K562 (cell line): ENCODE measurements around the gene DLG4. TPM values are rescaled to one million over a fixed set of nuclear protein-coding genes. Genes with fewer than 3 reads are reported as not detected.

Experiments used
- MAFK ChIP-seq: IDR thresholded peaks from 2 replicates; pipeline ENCODE4 v1.6.1; 2011; ENCODE audit warnings: low read length, improper control_type of control experiment
- PKNOX1 ChIP-seq: fragments of 450-650 bp; IDR thresholded peaks from 2 replicates; pipeline ENCODE4 v1.6.1; 2016
- RFX1 ChIP-seq: fragments of 450-650 bp; IDR thresholded peaks from 2 replicates; pipeline ENCODE4 v1.6.1; 2016; ENCODE audit warnings: mild to moderate bottlenecking, moderate library complexity
- SLC30A9 ChIP-seq: fragments of 250-450 bp; sonication (Bioruptor Pico); IDR thresholded peaks from 2 replicates; pipeline ENCODE4 v1.8.0; 2022; ENCODE audit warnings: mild to moderate bottlenecking, moderate library complexity
- SMAD2 ChIP-seq: fragments of 150-350 bp; IDR thresholded peaks from 2 replicates; pipeline ENCODE4 v1.6.1; 2014; ENCODE audit warnings: low read depth, mild to moderate bottlenecking, low read length
- SNIP1 ChIP-seq: fragments of 450-650 bp; IDR thresholded peaks from 2 replicates; pipeline ENCODE4 v1.7.1; 2017; ENCODE audit warnings: low read depth, mild to moderate bottlenecking
- TFAP4 ChIP-seq: sonication (generic); formaldehyde crosslinking; IDR thresholded peaks from 2 replicates; pipeline ENCODE4 v1.8.0; 2022; ENCODE audit warnings: missing genetic modification reagents, mild to moderate bottlenecking, moderate library complexity, borderline replicate concordance
- ZNF436 ChIP-seq: fragments of 250-450, 450-650 bp; sonication (Bioruptor Pico); formaldehyde crosslinking; IDR thresholded peaks from 2 replicates; pipeline ENCODE4 v1.7.0; 2020; ENCODE audit warnings: mild to moderate bottlenecking
- polyA plus RNA-seq, 8 experiments: library from polyadenylated mRNA; depleted of rRNA in 4 of 8; stranded (reverse) in 5 of 8; unstranded in 3 of 8; fragments of >200 nt; fragmentation: Nextera tagmentation in 2 of 8; fragmentation: Illumina TruSeq in 1 of 8; extraction: Ambion mirVana in 2 of 8; extraction: Trizol in 1 of 8; gene quantifications; 2 replicates each; pipeline versions ENCODE4 v1.2.1 to v1.2.3, GENCODE V29; 2011 to 2014; ENCODE audit warnings: inconsistent platforms in 1 of 8, missing spikeins in 1 of 8
- total RNA-seq, 7 experiments: library from RNA; depleted of rRNA in 6 of 7; stranded (reverse); fragments of >200 nt in 6 of 7; fragmentation: Illumina TruSeq in 2 of 7; extraction: Trizol in 2 of 7; gene quantifications; 2 replicates each; pipeline versions ENCODE4 v1.2.1 to v1.2.3, GENCODE V29; 2011 to 2021; ENCODE audit warnings: low replicate concordance in 1 of 7
- TF ChIP-seq, protein P1 (sequence below): fragments of 450-650 bp; IDR thresholded peaks from 2 replicates; pipeline ENCODE4 v1.6.1; 2016; ENCODE audit warnings: mild to moderate bottlenecking, moderate library complexity
- TF ChIP-seq, protein P2 (sequence below): fragments of 250-450 bp; sonication (Bioruptor Pico); IDR thresholded peaks from 2 replicates; pipeline ENCODE4 v1.4.0; 2020; ENCODE audit warnings: mild to moderate bottlenecking

Gene DLG4
- total and polyA plus RNA-seq, 9 of the 15 experiments (the other 6 are each of a cell fraction or from before 2014, with no cell fraction given) = 0.03 to 12.0 (median 4.1) TPM

GRCh38 chr17:7219812-7220592, at the start of gene DLG4, which contains the start of gene ACADVL (continued):
- TF ChIP-seq, protein P1, sequence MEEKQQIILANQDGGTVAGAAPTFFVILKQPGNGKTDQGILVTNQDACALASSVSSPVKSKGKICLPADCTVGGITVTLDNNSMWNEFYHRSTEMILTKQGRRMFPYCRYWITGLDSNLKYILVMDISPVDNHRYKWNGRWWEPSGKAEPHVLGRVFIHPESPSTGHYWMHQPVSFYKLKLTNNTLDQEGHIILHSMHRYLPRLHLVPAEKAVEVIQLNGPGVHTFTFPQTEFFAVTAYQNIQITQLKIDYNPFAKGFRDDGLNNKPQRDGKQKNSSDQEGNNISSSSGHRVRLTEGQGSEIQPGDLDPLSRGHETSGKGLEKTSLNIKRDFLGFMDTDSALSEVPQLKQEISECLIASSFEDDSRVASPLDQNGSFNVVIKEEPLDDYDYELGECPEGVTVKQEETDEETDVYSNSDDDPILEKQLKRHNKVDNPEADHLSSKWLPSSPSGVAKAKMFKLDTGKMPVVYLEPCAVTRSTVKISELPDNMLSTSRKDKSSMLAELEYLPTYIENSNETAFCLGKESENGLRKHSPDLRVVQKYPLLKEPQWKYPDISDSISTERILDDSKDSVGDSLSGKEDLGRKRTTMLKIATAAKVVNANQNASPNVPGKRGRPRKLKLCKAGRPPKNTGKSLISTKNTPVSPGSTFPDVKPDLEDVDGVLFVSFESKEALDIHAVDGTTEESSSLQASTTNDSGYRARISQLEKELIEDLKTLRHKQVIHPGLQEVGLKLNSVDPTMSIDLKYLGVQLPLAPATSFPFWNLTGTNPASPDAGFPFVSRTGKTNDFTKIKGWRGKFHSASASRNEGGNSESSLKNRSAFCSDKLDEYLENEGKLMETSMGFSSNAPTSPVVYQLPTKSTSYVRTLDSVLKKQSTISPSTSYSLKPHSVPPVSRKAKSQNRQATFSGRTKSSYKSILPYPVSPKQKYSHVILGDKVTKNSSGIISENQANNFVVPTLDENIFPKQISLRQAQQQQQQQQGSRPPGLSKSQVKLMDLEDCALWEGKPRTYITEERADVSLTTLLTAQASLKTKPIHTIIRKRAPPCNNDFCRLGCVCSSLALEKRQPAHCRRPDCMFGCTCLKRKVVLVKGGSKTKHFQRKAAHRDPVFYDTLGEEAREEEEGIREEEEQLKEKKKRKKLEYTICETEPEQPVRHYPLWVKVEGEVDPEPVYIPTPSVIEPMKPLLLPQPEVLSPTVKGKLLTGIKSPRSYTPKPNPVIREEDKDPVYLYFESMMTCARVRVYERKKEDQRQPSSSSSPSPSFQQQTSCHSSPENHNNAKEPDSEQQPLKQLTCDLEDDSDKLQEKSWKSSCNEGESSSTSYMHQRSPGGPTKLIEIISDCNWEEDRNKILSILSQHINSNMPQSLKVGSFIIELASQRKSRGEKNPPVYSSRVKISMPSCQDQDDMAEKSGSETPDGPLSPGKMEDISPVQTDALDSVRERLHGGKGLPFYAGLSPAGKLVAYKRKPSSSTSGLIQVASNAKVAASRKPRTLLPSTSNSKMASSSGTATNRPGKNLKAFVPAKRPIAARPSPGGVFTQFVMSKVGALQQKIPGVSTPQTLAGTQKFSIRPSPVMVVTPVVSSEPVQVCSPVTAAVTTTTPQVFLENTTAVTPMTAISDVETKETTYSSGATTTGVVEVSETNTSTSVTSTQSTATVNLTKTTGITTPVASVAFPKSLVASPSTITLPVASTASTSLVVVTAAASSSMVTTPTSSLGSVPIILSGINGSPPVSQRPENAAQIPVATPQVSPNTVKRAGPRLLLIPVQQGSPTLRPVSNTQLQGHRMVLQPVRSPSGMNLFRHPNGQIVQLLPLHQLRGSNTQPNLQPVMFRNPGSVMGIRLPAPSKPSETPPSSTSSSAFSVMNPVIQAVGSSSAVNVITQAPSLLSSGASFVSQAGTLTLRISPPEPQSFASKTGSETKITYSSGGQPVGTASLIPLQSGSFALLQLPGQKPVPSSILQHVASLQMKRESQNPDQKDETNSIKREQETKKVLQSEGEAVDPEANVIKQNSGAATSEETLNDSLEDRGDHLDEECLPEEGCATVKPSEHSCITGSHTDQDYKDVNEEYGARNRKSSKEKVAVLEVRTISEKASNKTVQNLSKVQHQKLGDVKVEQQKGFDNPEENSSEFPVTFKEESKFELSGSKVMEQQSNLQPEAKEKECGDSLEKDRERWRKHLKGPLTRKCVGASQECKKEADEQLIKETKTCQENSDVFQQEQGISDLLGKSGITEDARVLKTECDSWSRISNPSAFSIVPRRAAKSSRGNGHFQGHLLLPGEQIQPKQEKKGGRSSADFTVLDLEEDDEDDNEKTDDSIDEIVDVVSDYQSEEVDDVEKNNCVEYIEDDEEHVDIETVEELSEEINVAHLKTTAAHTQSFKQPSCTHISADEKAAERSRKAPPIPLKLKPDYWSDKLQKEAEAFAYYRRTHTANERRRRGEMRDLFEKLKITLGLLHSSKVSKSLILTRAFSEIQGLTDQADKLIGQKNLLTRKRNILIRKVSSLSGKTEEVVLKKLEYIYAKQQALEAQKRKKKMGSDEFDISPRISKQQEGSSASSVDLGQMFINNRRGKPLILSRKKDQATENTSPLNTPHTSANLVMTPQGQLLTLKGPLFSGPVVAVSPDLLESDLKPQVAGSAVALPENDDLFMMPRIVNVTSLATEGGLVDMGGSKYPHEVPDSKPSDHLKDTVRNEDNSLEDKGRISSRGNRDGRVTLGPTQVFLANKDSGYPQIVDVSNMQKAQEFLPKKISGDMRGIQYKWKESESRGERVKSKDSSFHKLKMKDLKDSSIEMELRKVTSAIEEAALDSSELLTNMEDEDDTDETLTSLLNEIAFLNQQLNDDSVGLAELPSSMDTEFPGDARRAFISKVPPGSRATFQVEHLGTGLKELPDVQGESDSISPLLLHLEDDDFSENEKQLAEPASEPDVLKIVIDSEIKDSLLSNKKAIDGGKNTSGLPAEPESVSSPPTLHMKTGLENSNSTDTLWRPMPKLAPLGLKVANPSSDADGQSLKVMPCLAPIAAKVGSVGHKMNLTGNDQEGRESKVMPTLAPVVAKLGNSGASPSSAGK = no peak
- no peak; the same call in 1 of the 2 replicates for TF ChIP-seq MAFK
- TF ChIP-seq RFX1 = no peak
- TF ChIP-seq SNIP1 = no peak
- peak; percentile 58 for TF ChIP-seq TFAP4 (CRISPR knock-in tag)
- TF ChIP-seq SMAD2 = no peak
- no peak for TF ChIP-seq ZNF436 (CRISPR knock-in tag)
- no peak for TF ChIP-seq SLC30A9 (CRISPR knock-in tag)
- no peak for TF ChIP-seq PKNOX1
- TF ChIP-seq, protein P2, sequence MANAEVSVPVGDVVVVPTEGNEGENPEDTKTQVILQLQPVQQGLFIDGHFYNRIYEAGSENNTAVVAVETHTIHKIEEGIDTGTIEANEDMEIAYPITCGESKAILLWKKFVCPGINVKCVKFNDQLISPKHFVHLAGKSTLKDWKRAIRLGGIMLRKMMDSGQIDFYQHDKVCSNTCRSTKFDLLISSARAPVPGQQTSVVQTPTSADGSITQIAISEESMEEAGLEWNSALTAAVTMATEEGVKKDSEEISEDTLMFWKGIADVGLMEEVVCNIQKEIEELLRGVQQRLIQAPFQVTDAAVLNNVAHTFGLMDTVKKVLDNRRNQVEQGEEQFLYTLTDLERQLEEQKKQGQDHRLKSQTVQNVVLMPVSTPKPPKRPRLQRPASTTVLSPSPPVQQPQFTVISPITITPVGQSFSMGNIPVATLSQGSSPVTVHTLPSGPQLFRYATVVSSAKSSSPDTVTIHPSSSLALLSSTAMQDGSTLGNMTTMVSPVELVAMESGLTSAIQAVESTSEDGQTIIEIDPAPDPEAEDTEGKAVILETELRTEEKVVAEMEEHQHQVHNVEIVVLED (CRISPR knock-in tag) = peak; percentile 69
